Heart left ventricle (tissue), 16 donors: ENCODE measurements around the gene ZDBF2. TPM values are rescaled to one million over a fixed set of nuclear protein-coding genes. Genes with fewer than 3 reads are reported as not detected.

Source experiments
- ATAC-seq, 4 donors: fragments of 200-7000 bp; cut with Tn5 transposase; one replicate each; pipeline ENCODE4 v1.9.1; 2020 to 2022; ENCODE audit warnings: moderate library complexity in 4 of 4, mild to moderate bottlenecking in 3 of 4, moderate number of reproducible peaks in 1 of 4
- DNase-seq, 5 donors: peaks; one replicate each; pipeline ENCODE4 v3.0.0-alpha.2; 2020
- H3K27ac ChIP-seq, 12 donors: fragments of 200-600 bp; sonication (generic) in 4 of 12; one replicate each; pipeline versions ENCODE4 v1.5.0 to v1.8.0; 2016 to 2022; ENCODE audit warnings: mild to moderate bottlenecking in 2 of 12
- H3K27me3 ChIP-seq, 9 donors: fragments of 200-600 bp; sonication (generic) in 2 of 9; one replicate each; pipeline versions ENCODE4 v1.5.1 to v1.8.0; 2016 to 2022; ENCODE audit warnings: mild to moderate bottlenecking in 3 of 9
- H3K36me3 ChIP-seq, 9 donors: fragments of 200-600 bp; sonication (generic) in 2 of 9; one replicate each; pipeline versions ENCODE4 v1.5.0 to v1.8.0; 2018 to 2022; ENCODE audit warnings: mild to moderate bottlenecking in 2 of 9
- H3K4me1 ChIP-seq, 12 donors: fragments of 200-600 bp; sonication (generic) in 4 of 12; one replicate each; pipeline versions ENCODE4 v1.5.0 to v1.8.0; 2016 to 2022; ENCODE audit warnings: mild to moderate bottlenecking in 3 of 12
- H3K4me3 ChIP-seq, 12 donors: fragments of 200-600 bp; sonication (generic) in 4 of 12; one replicate each; pipeline versions ENCODE4 v1.5.0 to v1.8.0; 2017 to 2022; ENCODE audit warnings: mild to moderate bottlenecking in 9 of 12, moderate library complexity in 4 of 12
- H3K9me3 ChIP-seq, 12 donors: fragments of 200-600 bp; sonication (generic) in 4 of 12; one replicate each; pipeline versions ENCODE4 v1.5.0 to v1.8.0; 2016 to 2022; ENCODE audit warnings: mild to moderate bottlenecking in 1 of 12
- POLR2A ChIP-seq, 2 donors: fragments of 450-650 bp; IDR thresholded peaks; one replicate each; pipeline ENCODE4 v1.6.1; 2017; ENCODE audit warnings: antibody characterized with exemption in 2 of 2, mild to moderate bottlenecking in 2 of 2, moderate library complexity in 2 of 2
- WGBS, 4 donors: extraction: QIAGEN DNeasy Blood & Tissue Kit in 2 of 4; methylation state at CpG; one replicate each; pipeline versions ENCODE4 v1.1.5 to v1.1.7; 2013 to 2018; 5-methylcytosine and 5-hydroxymethylcytosine counted together
- intact Hi-C, 10 donors: fragments of 100-400 bp; cut with DNase I; formaldehyde crosslinking; loops; one replicate each; pipeline versions ENCODE4 v1.11.1 to v1.14.2; 2022
- polyA plus RNA-seq, 2 donors: library from polyadenylated mRNA; stranded (reverse); fragments of 200-250 nt; gene quantifications; one replicate each; pipeline ENCODE4 v1.2.3, GENCODE V29; 2013
- total RNA-seq, 9 donors: library from RNA; depleted of rRNA in 2 of 9; stranded (reverse); fragments of >200 nt in 2 of 9; fragmentation: NEBNext Ultra II Directional in 3 of 9; extraction: Animal tissue kit (Norgen Biotek cat#: 25700) in 3 of 9; gene quantifications; one replicate each; pipeline versions ENCODE4 v1.1.0 to v1.2.4, GENCODE V29; 2016 to 2023
- TF ChIP-seq, protein P1 (sequence below), 12 donors: fragments of 200-600 bp; sonication (generic) in 4 of 12; IDR thresholded peaks; one replicate each; pipeline versions ENCODE4 v1.5.0 to v1.8.0; 2018 to 2022; ENCODE audit warnings: antibody characterized with exemption in 12 of 12, mild to moderate bottlenecking in 5 of 12
- donor health status: ischemic (EF 13 %, LVEDD 7.1; RV severe dilation, severe dysfunction).
- donor health status: healthy with polysubstance abuse.
- donor health status: DM: no; HTN: yes; CAD: no.
- donor health status: DM: no; HTN: no; CAD: no.
- donor health status: ischemic (EF 25% LVEDD 6.9; RV normal size, moderate dysfunction).
- donor health status: ischemic (EF 25% LVEDD 5.7; RV mildly dilated, moderate dysfunction).
- donor health status: healthy.
- donor health status: DM: yes; HTN: yes; CAD: no.
- donor health status: ischemic (EF 35%, LVEDD 5.7; RV mildly dilated, moderate dysfunction).
- donor health status: nonischemic (EF 11% LVEDD 7.7; RV severe dilation, severe dysfunction).
- donor health status: DM: yes; HTN: yes; CAD: no.
- donor health status: PGD.
- donor health status: ischemic (EF 29% LVEDD 5.4; RV normal size, mild dysfunction).
- donor health status: nonischemic (EF 23%, LVEDD 6.1; RV moderate dilation, normal function).

ZDBF2 gene
- total and polyA plus RNA-seq, 11 donors = 1.2 to 14.8 (median 7.9) TPM

GRCh38 chr2:206230060-206230762, 44.3 kb upstream of the ZDBF2 start:
- 50 to 78% (median 64%) methylated on average over 2 of the region's 2 CpGs for WGBS, 4 donors
- no peak for ATAC-seq
- DNase-seq = no peak
- H3K27ac ChIP-seq = no peak overlapping the region
- peaks cover 0 to 7% (median 0%) of the 10 kb centered on the region in 12 donors for H3K9me3 ChIP-seq
- H3K36me3 ChIP-seq = no peaks in the 10 kb centered on the region
- intact Hi-C loops = no loop called here
- TF ChIP-seq, protein P1, sequence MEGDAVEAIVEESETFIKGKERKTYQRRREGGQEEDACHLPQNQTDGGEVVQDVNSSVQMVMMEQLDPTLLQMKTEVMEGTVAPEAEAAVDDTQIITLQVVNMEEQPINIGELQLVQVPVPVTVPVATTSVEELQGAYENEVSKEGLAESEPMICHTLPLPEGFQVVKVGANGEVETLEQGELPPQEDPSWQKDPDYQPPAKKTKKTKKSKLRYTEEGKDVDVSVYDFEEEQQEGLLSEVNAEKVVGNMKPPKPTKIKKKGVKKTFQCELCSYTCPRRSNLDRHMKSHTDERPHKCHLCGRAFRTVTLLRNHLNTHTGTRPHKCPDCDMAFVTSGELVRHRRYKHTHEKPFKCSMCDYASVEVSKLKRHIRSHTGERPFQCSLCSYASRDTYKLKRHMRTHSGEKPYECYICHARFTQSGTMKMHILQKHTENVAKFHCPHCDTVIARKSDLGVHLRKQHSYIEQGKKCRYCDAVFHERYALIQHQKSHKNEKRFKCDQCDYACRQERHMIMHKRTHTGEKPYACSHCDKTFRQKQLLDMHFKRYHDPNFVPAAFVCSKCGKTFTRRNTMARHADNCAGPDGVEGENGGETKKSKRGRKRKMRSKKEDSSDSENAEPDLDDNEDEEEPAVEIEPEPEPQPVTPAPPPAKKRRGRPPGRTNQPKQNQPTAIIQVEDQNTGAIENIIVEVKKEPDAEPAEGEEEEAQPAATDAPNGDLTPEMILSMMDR (IDR thresholded peaks at IDR 0.05) = no peak
- TF ChIP-seq POLR2A (IDR thresholded peaks at IDR 0.05) = no peak
- H3K4me3 ChIP-seq = no peak overlapping the region
- no peaks in the 10 kb centered on the region for H3K4me1 ChIP-seq
- peaks cover 0 to 3% (median 0%) of the 10 kb centered on the region in 9 donors for H3K27me3 ChIP-seq

DNA sequence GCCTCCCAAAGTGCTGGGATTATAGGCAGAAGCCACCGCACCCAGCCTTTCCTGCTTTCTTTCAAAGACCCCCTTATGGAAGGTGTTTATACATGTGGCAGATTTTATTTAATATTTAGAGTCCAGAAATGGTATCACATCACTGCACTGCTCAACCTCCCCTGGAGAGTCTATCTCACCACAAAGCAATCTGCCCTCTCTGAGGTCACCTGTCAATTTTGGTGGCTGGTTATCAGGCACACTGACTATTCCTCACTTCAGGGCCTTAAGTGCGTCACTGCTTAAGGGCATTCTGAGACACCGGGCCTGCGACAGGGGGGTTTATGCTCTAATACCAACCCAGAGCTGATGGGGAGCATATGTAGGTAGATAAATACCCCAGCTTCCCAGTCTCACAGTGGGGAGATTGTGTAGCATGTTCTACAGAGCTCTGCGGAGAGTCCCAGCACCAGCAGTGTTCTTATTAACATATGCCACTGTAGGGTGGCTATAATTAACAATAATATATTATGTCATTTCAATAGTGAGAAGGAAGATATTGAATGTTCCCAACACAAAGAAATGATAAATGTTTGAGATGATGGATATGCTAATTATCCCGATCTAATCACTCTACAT, 42.7 kb upstream of the ZDBF2 start:
- H3K36me3 ChIP-seq = no peaks in the 10 kb centered on the region
- H3K27ac ChIP-seq = no peak overlapping the region
- H3K4me1 ChIP-seq = no peaks in the 10 kb centered on the region
- H3K4me3 ChIP-seq = no peak overlapping the region
- 76 to 84% (median 79%) methylated on average over 6 of the region's 6 CpGs for WGBS, 4 donors
- DNase-seq = no peak
- ATAC-seq = peak in 2 of 4 donors; percentile 16 to 64
- peaks cover 0 to 2% (median 0%) of the 10 kb centered on the region in 9 donors for H3K27me3 ChIP-seq
- TF ChIP-seq POLR2A (IDR thresholded peaks at IDR 0.05) = no peak
- TF ChIP-seq, protein P1 (IDR thresholded peaks at IDR 0.05) = no peak
- H3K9me3 ChIP-seq = peaks cover 0 to 4% (median 0%) of the 10 kb centered on the region in 12 donors
- intact Hi-C loops = no loop called here

- DNase-seq (no peak), ATAC-seq (no peak)
- no peak overlapping the region for H3K27ac ChIP-seq
- no peaks in the 10 kb centered on the region for H3K9me3 ChIP-seq
- no peak overlapping the region for H3K4me3 ChIP-seq
- intact Hi-C loops = no loop called here
- no peaks in the 10 kb centered on the region for H3K36me3 ChIP-seq
- no peaks in the 10 kb centered on the region for H3K4me1 ChIP-seq
- TF ChIP-seq, protein P1 (IDR thresholded peaks at IDR 0.05) = no peak
- no peak for TF ChIP-seq POLR2A (IDR thresholded peaks at IDR 0.05)
- H3K27me3 ChIP-seq = no peaks in the 10 kb centered on the region
- WGBS, 4 donors = 67 to 72% (median 72%) methylated on average over 7 of the region's 7 CpGs
Measured at GRCh38 chr2:206232287-206233035, 42.0 kb upstream of the ZDBF2 start.

- Histone ChIP-seq H3K4me1 (no peaks in the 10 kb centered on the region), H3K27me3 (no peaks in the 10 kb centered on the region), H3K9me3 (no peaks in the 10 kb centered on the region), H3K27ac (no peak overlapping the region), H3K36me3 (no peaks in the 10 kb centered on the region), H3K4me3 (no peak overlapping the region)
- TF ChIP-seq, protein P1 (IDR thresholded peaks at IDR 0.05) = no peak
- TF ChIP-seq POLR2A (IDR thresholded peaks at IDR 0.05) = no peak
- intact Hi-C loops = no loop called here
- DNase-seq (no peak), ATAC-seq (no peak)
Measured at GRCh38 chr2:206239157-206239556, 35.3 kb upstream of the ZDBF2 start.
